Ascending aorta (tissue), 2 donors: Measurements from ENCODE around the gene UBAC2. TPM values are rescaled to one million over a fixed set of nuclear protein-coding genes. Genes with fewer than 3 reads are reported as not detected.

Source experiments
- DNase-seq, 2 donors: peaks; one replicate each; pipeline ENCODE4 v3.0.0-alpha.2; 2019; ENCODE audit warnings: low spot score in 2 of 2
- H3K27ac ChIP-seq, 2 donors: fragments of 200-600 bp; sonication (generic); one replicate each; pipeline ENCODE4 v1.5.1; 2016 to 2017; ENCODE audit warnings: mild to moderate bottlenecking in 1 of 2
- H3K27me3 ChIP-seq: fragments of 200-600 bp; sonication (generic); one replicate; pipeline ENCODE4 v1.5.1; 2017
- H3K36me3 ChIP-seq, 2 donors: fragments of 200-600 bp; sonication (generic); one replicate each; pipeline ENCODE4 v1.5.1; 2016
- H3K4me1 ChIP-seq, 2 donors: fragments of 200-600 bp; sonication (generic); one replicate each; pipeline ENCODE4 v1.5.1; 2016 to 2017; ENCODE audit warnings: mild to moderate bottlenecking in 1 of 2
- H3K4me3 ChIP-seq, 2 donors: fragments of 200-600 bp; sonication (generic); one replicate each; pipeline ENCODE4 v1.5.1; 2016 to 2017; ENCODE audit warnings: mild to moderate bottlenecking in 1 of 2
- H3K9me3 ChIP-seq, 2 donors: fragments of 200-600 bp; sonication (generic); one replicate each; pipeline ENCODE4 v1.5.1; 2016
- CTCF ChIP-seq, 3 experiments: fragments of 200-600 bp in 2 of 3; fragments of 450-650 bp in 1 of 3; sonication (generic) in 2 of 3; IDR thresholded peaks; one replicate each; pipeline ENCODE4 v1.5.1; 2016 to 2019; ENCODE audit warnings: antibody characterized with exemption in 3 of 3, mild to moderate bottlenecking in 1 of 3, moderate library complexity in 1 of 3
- intact Hi-C: fragments of 100-400 bp; cut with DNase I; formaldehyde crosslinking; loops from one replicate; pipeline ENCODE4 v1.15.1; 2023
- total RNA-seq: library from RNA; depleted of rRNA; stranded (reverse); fragments of >200 nt; gene quantifications from one replicate; pipeline ENCODE4 v1.1.0, GENCODE V29; 2016

Gene UBAC2
- total RNA-seq, 1 donor from 2014 or later = 67.8 TPM

- no peak overlapping the region for H3K4me3 ChIP-seq
- no peak overlapping the region for H3K27ac ChIP-seq
- no peak for TF ChIP-seq CTCF (IDR thresholded peaks at IDR 0.05)
- no peaks in the 10 kb centered on the region for H3K9me3 ChIP-seq
- DNase-seq = no peak
- H3K4me1 ChIP-seq = no peaks in the 10 kb centered on the region
- intact Hi-C loops = no loop called here
- H3K36me3 ChIP-seq = peaks cover 20 to 48% of the 10 kb centered on the region in 2 donors
- H3K27me3 ChIP-seq = no peaks in the 10 kb centered on the region
Observed at GRCh38 chr13:99345345-99345744, 144.7 kb downstream of the UBAC2 start.

- peaks cover 12 to 39% of the 10 kb centered on the region in 2 donors for H3K36me3 ChIP-seq
- no peaks in the 10 kb centered on the region for H3K27me3 ChIP-seq
- H3K9me3 ChIP-seq = no peaks in the 10 kb centered on the region
- no peak for TF ChIP-seq CTCF (IDR thresholded peaks at IDR 0.05)
- no peaks in the 10 kb centered on the region for H3K4me1 ChIP-seq
- no peak for DNase-seq
- H3K27ac ChIP-seq = no peak overlapping the region
- intact Hi-C loops = no loop called here
- no peak overlapping the region for H3K4me3 ChIP-seq
Observed at GRCh38 chr13:99346335-99347042, 145.8 kb downstream of the UBAC2 start.

GRCh38 chr13:99347335-99347878, 146.8 kb downstream of the UBAC2 start:
- Histone ChIP-seq H3K36me3 (peaks cover 7 to 32% of the 10 kb centered on the region in 2 donors), H3K27ac (no peak overlapping the region), H3K27me3 (no peaks in the 10 kb centered on the region), H3K4me3 (no peak overlapping the region), H3K9me3 (no peaks in the 10 kb centered on the region), H3K4me1 (no peaks in the 10 kb centered on the region)
- DNase-seq = no peak
- no peak for TF ChIP-seq CTCF (IDR thresholded peaks at IDR 0.05)
- intact Hi-C loops = no loop called here

- intact Hi-C loops = no loop called here
- no peaks in the 10 kb centered on the region for H3K4me1 ChIP-seq
- H3K27me3 ChIP-seq = no peaks in the 10 kb centered on the region
- peaks cover 7 to 26% of the 10 kb centered on the region in 2 donors for H3K36me3 ChIP-seq
- H3K4me3 ChIP-seq = no peak overlapping the region
- no peak for DNase-seq
- no peak overlapping the region for H3K27ac ChIP-seq
- H3K9me3 ChIP-seq = no peaks in the 10 kb centered on the region
- no peak for TF ChIP-seq CTCF (IDR thresholded peaks at IDR 0.05)
Observed at GRCh38 chr13:99347911-99348451, 147.3 kb downstream of the UBAC2 start.

- H3K27me3 ChIP-seq = no peaks in the 10 kb centered on the region
- TF ChIP-seq CTCF (IDR thresholded peaks at IDR 0.05) = no peak
- no peak for DNase-seq
- intact Hi-C loops = no loop called here
- H3K9me3 ChIP-seq = no peaks in the 10 kb centered on the region
- no peak overlapping the region for H3K27ac ChIP-seq
- no peak overlapping the region for H3K4me3 ChIP-seq
- H3K36me3 ChIP-seq = peaks cover 7 to 20% of the 10 kb centered on the region in 2 donors
- no peaks in the 10 kb centered on the region for H3K4me1 ChIP-seq
Observed at GRCh38 chr13:99350191-99350590, 149.5 kb downstream of the UBAC2 start.
